ENCODE results near the gene CAV3.

CAV3 gene

DNA sequence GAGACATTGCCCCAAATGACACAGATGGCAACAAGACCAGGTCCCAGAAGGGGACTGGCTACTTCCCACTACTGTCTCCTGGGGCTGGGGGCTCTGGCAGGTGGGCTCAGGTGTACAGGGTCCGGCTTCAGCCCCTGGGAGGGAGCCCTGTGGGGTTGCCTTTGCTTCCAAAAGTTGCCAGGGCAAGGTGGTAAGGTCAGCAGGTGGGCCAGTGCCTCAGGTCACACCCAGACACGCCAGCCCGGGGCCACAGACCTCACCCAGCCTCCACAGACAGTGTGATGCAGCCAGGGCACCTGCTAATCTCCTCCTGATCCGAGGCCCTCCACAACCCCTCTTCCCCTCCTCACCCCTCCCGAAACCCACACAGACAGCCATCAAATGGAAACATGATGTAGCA lies 28.3 kb downstream of the CAV3 start:
- POLR2A ChIA-PET, result no interaction called here
- CTCF ChIA-PET, result interaction anchor here (0.5 kb wide), 1 partner anchor 314 kb away, joined by 3 read pairs; no protein-coding TSS in a partner anchor
- Histone ChIP-seq H3K27me3 (replicated peaks in 2 of 5; ENCODE audit: control insufficient read depth in 4 of 5, insufficient read depth in 5 of 5, low read length in 4 of 5) (peaks cover 3 to 19% (median 6%) of the 10 kb centered on the region in 5 experiments), H3K36me3 (ENCODE audit: control insufficient read depth in 4 of 4, insufficient read depth in 4 of 4, low read length in 3 of 4) (no peaks in the 10 kb centered on the region), H3K27ac (ENCODE audit: insufficient read depth in 1 of 2, low read depth in 1 of 2, low read length in 2 of 2, poor library complexity in 1 of 2, severe bottlenecking in 2 of 2) (no peak overlapping the region), H3K9me3 (ENCODE audit: control extremely low read depth in 1 of 5, control insufficient read depth in 4 of 5, insufficient read depth in 2 of 5, low read depth in 1 of 5, low read length in 4 of 5) (no peaks in the 10 kb centered on the region), H3K4me3 (ENCODE audit: control insufficient read depth in 1 of 7, extremely low read depth in 1 of 7, insufficient read depth in 4 of 7, low read depth in 2 of 7, low read length in 6 of 7) (no peak overlapping the region), H3K4me1 (ENCODE audit: control extremely low read depth in 1 of 4, control insufficient read depth in 4 of 4, insufficient read depth in 4 of 4, low read length in 3 of 4) (no peaks in the 10 kb centered on the region)
- whole genome bisulfite sequencing (ENCODE audit: insufficient coverage), result 100% methylated on average over 3 of the region's 5 CpGs
- no peak for DNase-seq

DNA sequence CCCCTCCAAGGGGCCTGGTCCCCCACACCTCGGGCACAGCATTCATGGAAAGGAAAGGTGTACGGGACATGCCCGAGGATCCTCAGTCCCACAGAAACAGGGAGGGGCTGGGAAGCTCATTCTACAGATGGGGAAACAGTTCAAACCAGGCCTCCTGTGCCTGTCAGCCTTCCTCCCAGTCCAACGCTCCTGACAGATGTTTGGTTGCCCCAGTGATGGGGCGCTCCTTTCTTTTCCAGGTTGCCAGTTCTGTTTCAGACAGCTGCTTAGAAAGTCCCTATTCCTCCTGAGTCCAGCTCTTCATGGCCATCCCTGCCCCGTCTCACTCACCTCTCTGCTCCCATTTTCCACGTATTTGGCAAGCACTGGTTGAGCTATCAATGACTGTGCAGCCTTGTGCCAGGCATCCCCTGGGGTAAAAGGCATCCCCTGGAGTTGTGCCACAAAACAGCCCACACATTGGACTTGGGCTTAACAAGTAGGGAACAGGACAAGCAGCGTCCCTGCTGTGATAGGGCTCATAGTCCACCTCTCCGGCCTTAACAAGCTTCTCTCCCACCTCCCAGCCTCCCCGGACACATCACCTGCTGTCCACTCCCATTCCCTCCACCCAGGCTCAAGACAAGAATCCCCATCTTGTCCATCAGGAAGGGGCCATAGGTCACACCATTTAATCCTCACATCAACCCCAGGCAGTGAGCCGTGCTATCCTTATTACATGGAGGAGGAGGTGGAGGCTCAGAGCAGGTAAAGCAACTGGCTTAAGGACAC lies 29.2 kb downstream of the CAV3 start:
- POLR2A ChIA-PET, result no interaction called here
- Histone ChIP-seq H3K4me3 (ENCODE audit: control insufficient read depth in 1 of 7, extremely low read depth in 1 of 7, insufficient read depth in 4 of 7, low read depth in 2 of 7, low read length in 6 of 7) (no peak overlapping the region), H3K36me3 (ENCODE audit: control insufficient read depth in 4 of 4, insufficient read depth in 4 of 4, low read length in 3 of 4) (no peaks in the 10 kb centered on the region), H3K9me3 (ENCODE audit: control extremely low read depth in 1 of 5, control insufficient read depth in 4 of 5, insufficient read depth in 2 of 5, low read depth in 1 of 5, low read length in 4 of 5) (no peaks in the 10 kb centered on the region), H3K4me1 (ENCODE audit: control extremely low read depth in 1 of 4, control insufficient read depth in 4 of 4, insufficient read depth in 4 of 4, low read length in 3 of 4) (peaks cover 0 to 6% (median 5%) of the 10 kb centered on the region in 4 experiments), H3K27ac (ENCODE audit: insufficient read depth in 1 of 2, low read depth in 1 of 2, low read length in 2 of 2, poor library complexity in 1 of 2, severe bottlenecking in 2 of 2) (no peak overlapping the region), H3K27me3 (replicated peaks in 2 of 5; ENCODE audit: control insufficient read depth in 4 of 5, insufficient read depth in 5 of 5, low read length in 4 of 5) (peaks cover 3 to 28% (median 13%) of the 10 kb centered on the region in 5 experiments)
- CTCF ChIA-PET, result no interaction called here
- no peak for DNase-seq
- 93% methylated on average over 9 of the region's 11 CpGs for whole genome bisulfite sequencing (ENCODE audit: insufficient coverage)

DNA sequence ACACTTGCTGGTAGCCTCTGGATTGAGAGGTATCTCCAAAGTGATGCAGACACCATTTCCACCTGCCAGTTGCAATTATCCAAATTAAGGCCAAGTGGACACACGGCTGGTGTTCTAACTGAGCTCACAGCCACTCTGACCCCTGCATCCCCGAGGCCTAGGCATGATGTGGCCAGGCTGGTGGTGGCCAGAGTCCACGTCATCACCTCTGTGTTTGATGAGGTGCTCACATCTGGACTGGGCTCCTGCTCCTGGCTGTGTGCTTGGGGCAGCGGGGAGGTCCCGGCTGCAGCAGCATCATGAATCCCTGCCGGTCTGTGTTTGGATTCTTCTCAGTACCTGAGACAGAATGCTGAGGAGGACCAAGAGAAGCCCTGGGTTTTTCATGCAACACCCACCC lies 30.9 kb downstream of the CAV3 start:
- H3K4me3 ChIP-seq (ENCODE audit: control insufficient read depth in 1 of 7, extremely low read depth in 1 of 7, insufficient read depth in 4 of 7, low read depth in 2 of 7, low read length in 6 of 7), result no peak overlapping the region
- H3K27me3 ChIP-seq (replicated peaks in 2 of 5; ENCODE audit: control insufficient read depth in 4 of 5, insufficient read depth in 5 of 5, low read length in 4 of 5), result peaks cover 3 to 45% (median 23%) of the 10 kb centered on the region in 5 experiments
- CTCF ChIA-PET, result no interaction called here
- H3K9me3 ChIP-seq (ENCODE audit: control extremely low read depth in 1 of 5, control insufficient read depth in 4 of 5, insufficient read depth in 2 of 5, low read depth in 1 of 5, low read length in 4 of 5), result no peaks in the 10 kb centered on the region
- POLR2A ChIA-PET, result no interaction called here
- WGBS (ENCODE audit: insufficient coverage), result 96% methylated on average over 6 of the region's 6 CpGs
- DNase-seq, result no peak
- H3K36me3 ChIP-seq (ENCODE audit: control insufficient read depth in 4 of 4, insufficient read depth in 4 of 4, low read length in 3 of 4), result no peaks in the 10 kb centered on the region
- peaks cover 0 to 22% (median 21%) of the 10 kb centered on the region in 4 experiments for H3K4me1 ChIP-seq (ENCODE audit: control extremely low read depth in 1 of 4, control insufficient read depth in 4 of 4, insufficient read depth in 4 of 4, low read length in 3 of 4)
- H3K27ac ChIP-seq (ENCODE audit: insufficient read depth in 1 of 2, low read depth in 1 of 2, low read length in 2 of 2, poor library complexity in 1 of 2, severe bottlenecking in 2 of 2), result no peak overlapping the region

DNA sequence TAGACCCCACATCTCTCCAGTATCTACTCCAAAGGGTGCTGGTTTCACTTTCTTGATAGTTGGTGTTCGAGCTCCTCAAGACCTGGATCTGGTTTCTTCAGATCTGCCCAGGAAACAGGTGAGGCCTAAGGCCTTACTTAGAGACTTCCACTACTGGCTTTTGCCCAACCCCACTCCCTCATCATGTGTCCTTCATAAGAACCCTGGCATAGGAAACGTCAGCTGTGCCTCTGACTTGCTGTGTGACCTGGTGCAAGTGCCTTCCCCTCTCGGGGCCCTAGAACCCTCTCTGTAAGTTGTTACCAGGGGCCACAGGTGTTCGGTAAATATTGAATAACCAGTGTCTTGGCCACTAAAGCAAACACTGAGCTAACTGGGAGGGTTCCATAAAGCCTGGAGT lies 31.9 kb downstream of the CAV3 start:
- Histone ChIP-seq H3K27me3 (replicated peaks in 2 of 5; ENCODE audit: control insufficient read depth in 4 of 5, insufficient read depth in 5 of 5, low read length in 4 of 5) (peaks cover 7 to 55% (median 32%) of the 10 kb centered on the region in 5 experiments), H3K9me3 (ENCODE audit: control extremely low read depth in 1 of 5, control insufficient read depth in 4 of 5, insufficient read depth in 2 of 5, low read depth in 1 of 5, low read length in 4 of 5) (no peaks in the 10 kb centered on the region), H3K4me1 (ENCODE audit: control extremely low read depth in 1 of 4, control insufficient read depth in 4 of 4, insufficient read depth in 4 of 4, low read length in 3 of 4) (peaks cover 0 to 22% (median 21%) of the 10 kb centered on the region in 4 experiments), H3K4me3 (ENCODE audit: control insufficient read depth in 1 of 7, extremely low read depth in 1 of 7, insufficient read depth in 4 of 7, low read depth in 2 of 7, low read length in 6 of 7) (no peak overlapping the region), H3K27ac (ENCODE audit: insufficient read depth in 1 of 2, low read depth in 1 of 2, low read length in 2 of 2, poor library complexity in 1 of 2, severe bottlenecking in 2 of 2) (no peak overlapping the region), H3K36me3 (ENCODE audit: control insufficient read depth in 4 of 4, insufficient read depth in 4 of 4, low read length in 3 of 4) (no peaks in the 10 kb centered on the region)
- CTCF ChIA-PET, result no interaction called here
- no peak for DNase-seq
- POLR2A ChIA-PET, result no interaction called here
- 88% methylated on average over 4 of the region's 4 CpGs for WGBS (ENCODE audit: insufficient coverage)

DNA sequence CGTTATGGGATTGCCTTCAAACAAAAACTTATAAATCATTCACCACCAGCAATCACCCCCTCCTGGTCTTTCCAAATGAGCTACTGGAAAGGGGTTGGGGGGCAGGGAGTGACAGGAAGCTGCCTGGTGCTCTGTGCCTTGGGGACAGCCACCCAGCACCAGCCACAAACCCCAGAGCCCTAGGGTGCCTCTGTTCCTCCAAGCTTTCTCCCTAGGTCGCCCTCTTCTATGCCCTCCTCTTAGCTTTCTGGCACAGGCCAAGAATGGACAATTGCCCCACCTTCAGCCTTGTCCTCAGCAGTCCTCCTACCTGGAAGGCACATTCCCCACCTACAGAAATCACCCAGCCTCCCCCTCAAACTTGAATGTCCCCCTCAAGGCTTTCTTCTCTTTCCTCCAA lies 32.5 kb downstream of the CAV3 start:
- DNase-seq, result no peak
- no peaks in the 10 kb centered on the region for H3K36me3 ChIP-seq (ENCODE audit: control insufficient read depth in 4 of 4, insufficient read depth in 4 of 4, low read length in 3 of 4)
- no peak overlapping the region for H3K27ac ChIP-seq (ENCODE audit: insufficient read depth in 1 of 2, low read depth in 1 of 2, low read length in 2 of 2, poor library complexity in 1 of 2, severe bottlenecking in 2 of 2)
- no peaks in the 10 kb centered on the region for H3K9me3 ChIP-seq (ENCODE audit: control extremely low read depth in 1 of 5, control insufficient read depth in 4 of 5, insufficient read depth in 2 of 5, low read depth in 1 of 5, low read length in 4 of 5)
- WGBS (ENCODE audit: insufficient coverage), result 92% methylated on average over 1 of the region's 2 CpGs
- peaks cover 13 to 62% (median 36%) of the 10 kb centered on the region in 5 experiments for H3K27me3 ChIP-seq (replicated peaks in 2 of 5; ENCODE audit: control insufficient read depth in 4 of 5, insufficient read depth in 5 of 5, low read length in 4 of 5)
- ChIA-PET POLR2A (no interaction called here), CTCF (interaction anchor here (1.4 kb wide), 1 partner anchor 22 kb away, joined by 3 read pairs; no protein-coding TSS in a partner anchor)
- H3K4me3 ChIP-seq (ENCODE audit: control insufficient read depth in 1 of 7, extremely low read depth in 1 of 7, insufficient read depth in 4 of 7, low read depth in 2 of 7, low read length in 6 of 7), result no peak overlapping the region
- H3K4me1 ChIP-seq (ENCODE audit: control extremely low read depth in 1 of 4, control insufficient read depth in 4 of 4, insufficient read depth in 4 of 4, low read length in 3 of 4), result peaks cover 0 to 22% (median 21%) of the 10 kb centered on the region in 4 experiments

DNA sequence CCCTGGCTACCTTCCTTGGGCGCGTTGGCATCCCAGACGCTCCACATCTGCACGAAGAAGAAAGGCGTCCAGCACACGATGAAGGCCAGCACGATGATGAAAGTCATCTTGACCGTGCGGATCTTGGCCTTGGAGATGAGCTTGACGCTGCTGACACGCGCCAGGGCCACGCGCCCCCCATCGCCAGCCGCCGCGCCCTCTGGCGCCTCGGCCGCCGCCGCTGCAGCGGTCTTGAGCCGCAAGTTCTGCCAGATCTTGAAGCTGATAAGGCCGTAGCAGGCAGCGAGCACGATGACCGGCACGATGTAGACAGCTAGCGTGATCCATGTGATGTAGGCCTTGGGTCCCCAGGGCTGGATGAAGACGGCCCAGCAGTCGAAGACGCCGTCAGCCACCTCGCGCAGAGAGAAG lies 33.7 kb downstream of the CAV3 start:
- CTCF ChIA-PET, result interaction anchor here (1.4 kb wide), 1 partner anchor 23 kb away, joined by 3 read pairs; no protein-coding TSS in a partner anchor
- H3K4me3 ChIP-seq (ENCODE audit: control insufficient read depth in 1 of 7, extremely low read depth in 1 of 7, insufficient read depth in 4 of 7, low read depth in 2 of 7, low read length in 6 of 7), result peak overlapping the region in 3 of 7 experiments; percentile 30 to 72 (median 57)

More for the DNA sequence above, 33.7 kb downstream of the CAV3 start:
- H3K4me1 ChIP-seq (ENCODE audit: control extremely low read depth in 1 of 4, control insufficient read depth in 4 of 4, insufficient read depth in 4 of 4, low read length in 3 of 4), result peaks cover 0 to 22% (median 21%) of the 10 kb centered on the region in 4 experiments
- DNase-seq, result peak in 1 of 3 donors; percentile 38
- WGBS (ENCODE audit: insufficient coverage), result 35% methylated on average over 37 of the region's 37 CpGs
- peaks cover 16 to 71% (median 36%) of the 10 kb centered on the region in 5 experiments for H3K27me3 ChIP-seq (replicated peaks in 2 of 5; ENCODE audit: control insufficient read depth in 4 of 5, insufficient read depth in 5 of 5, low read length in 4 of 5)
- H3K36me3 ChIP-seq (ENCODE audit: control insufficient read depth in 4 of 4, insufficient read depth in 4 of 4, low read length in 3 of 4), result no peaks in the 10 kb centered on the region
- no peaks in the 10 kb centered on the region for H3K9me3 ChIP-seq (ENCODE audit: control extremely low read depth in 1 of 5, control insufficient read depth in 4 of 5, insufficient read depth in 2 of 5, low read depth in 1 of 5, low read length in 4 of 5)
- POLR2A ChIA-PET, result interaction anchor here (0.7 kb wide), 1 partner anchor 1654 kb away, joined by 3 read pairs; no protein-coding TSS in a partner anchor
- H3K27ac ChIP-seq (ENCODE audit: insufficient read depth in 1 of 2, low read depth in 1 of 2, low read length in 2 of 2, poor library complexity in 1 of 2, severe bottlenecking in 2 of 2), result no peak overlapping the region

Data from common myeloid progenitor, CD34-positive (primary cell).